Uterus (tissue), 4 donors: ENCODE data around the gene HS6ST3. TPM values are rescaled to one million over a fixed set of nuclear protein-coding genes. Genes with fewer than 3 reads are reported as not detected.

Source experiments
- DNase-seq, 2 donors: peaks; one replicate each; pipeline ENCODE4 v3.0.0-alpha.2; 2019 to 2020
- H3K27ac ChIP-seq, 2 donors: fragments of 200-600 bp; sonication (generic); 1 replicate in 1 of 2; 2 replicates in 1 of 2; pipeline ENCODE4 v1.5.1; 2016 to 2018
- H3K27me3 ChIP-seq, 2 donors: fragments of 200-600 bp; sonication (generic); one replicate each; pipeline ENCODE4 v1.5.1; 2018 to 2019; ENCODE audit warnings: control low read depth in 1 of 2
- H3K36me3 ChIP-seq, 2 donors: fragments of 200-600 bp; sonication (generic); one replicate each; pipeline ENCODE4 v1.5.1; 2019; ENCODE audit warnings: control low read depth in 1 of 2
- H3K4me1 ChIP-seq, 2 donors: fragments of 200-600 bp; sonication (generic); one replicate each; pipeline ENCODE4 v1.5.1; 2018 to 2019; ENCODE audit warnings: control low read depth in 1 of 2
- H3K4me3 ChIP-seq, 2 donors: fragments of 200-600 bp; sonication (generic); 1 replicate in 1 of 2; 2 replicates in 1 of 2; pipeline ENCODE4 v1.5.1; 2018 to 2019; ENCODE audit warnings: mild to moderate bottlenecking in 1 of 2
- H3K9me3 ChIP-seq, 2 donors: fragments of 200-600 bp; sonication (generic); one replicate each; pipeline ENCODE4 v1.5.1; 2019; ENCODE audit warnings: control low read depth in 1 of 2
- CTCF ChIP-seq, 4 experiments: fragments of 200-600 bp in 2 of 4; fragments of 450-650 bp in 2 of 4; sonication (generic) in 2 of 4; IDR thresholded peaks; one replicate each; pipeline ENCODE4 v1.5.1; 2016 to 2019; ENCODE audit warnings: antibody characterized with exemption in 4 of 4, mild to moderate bottlenecking in 2 of 4, moderate library complexity in 1 of 4
- POLR2A ChIP-seq, 2 donors: fragments of 450-650 bp; IDR thresholded peaks; one replicate each; pipeline ENCODE4 v1.6.1; 2016; ENCODE audit warnings: antibody characterized with exemption in 2 of 2, mild to moderate bottlenecking in 1 of 2, moderate library complexity in 1 of 2
- intact Hi-C: fragments of 100-400 bp; cut with DNase I; formaldehyde crosslinking; loops from one replicate; pipeline ENCODE4 v1.15.1; 2023; ENCODE audit warnings: low total_unique reads
- total RNA-seq, 4 donors: library from RNA; depleted of rRNA in 3 of 4; stranded (reverse); fragments of >200 nt in 3 of 4; gene quantifications; one replicate each; pipeline versions ENCODE4 v1.1.0 to v1.2.4, GENCODE V29; 2014 to 2023
- donor health status: DM: yes; HTN: yes; CAD: no.

HS6ST3 gene
- total RNA-seq, 4 donors from 2014 or later, result 1.3 to 8.7 (median 5.3) TPM

GRCh38 chr13:96848286-96848685, 758.4 kb downstream of the HS6ST3 start:
- Histone ChIP-seq H3K27me3 (no peaks in the 10 kb centered on the region), H3K4me3 (no peak overlapping the region), H3K27ac (no peak overlapping the region), H3K4me1 (no peaks in the 10 kb centered on the region), H3K36me3 (no peaks in the 10 kb centered on the region), H3K9me3 (no peaks in the 10 kb centered on the region)
- TF ChIP-seq CTCF (IDR thresholded peaks at IDR 0.05) (no peak), POLR2A (IDR thresholded peaks at IDR 0.05) (no peak)
- intact Hi-C loops, result no loop called here
- no peak for DNase-seq

GRCh38 chr13:96849091-96849490, 759.2 kb downstream of the HS6ST3 start:
- H3K27ac ChIP-seq, result no peak overlapping the region
- no peaks in the 10 kb centered on the region for H3K4me1 ChIP-seq
- no peaks in the 10 kb centered on the region for H3K36me3 ChIP-seq
- no peaks in the 10 kb centered on the region for H3K27me3 ChIP-seq
- TF ChIP-seq POLR2A (IDR thresholded peaks at IDR 0.05), result no peak
- TF ChIP-seq CTCF (IDR thresholded peaks at IDR 0.05), result no peak
- no peaks in the 10 kb centered on the region for H3K9me3 ChIP-seq
- no peak overlapping the region for H3K4me3 ChIP-seq
- no peak for DNase-seq
- intact Hi-C loops, result no loop called here

- intact Hi-C loops, result no loop called here
Measured at GRCh38 chr13:96850538-96851145, 760.7 kb downstream of the HS6ST3 start.

GRCh38 chr13:96851856-96852445, 762.0 kb downstream of the HS6ST3 start:
- H3K4me1 ChIP-seq, result no peaks in the 10 kb centered on the region
- H3K27me3 ChIP-seq, result no peaks in the 10 kb centered on the region
- no peak overlapping the region for H3K27ac ChIP-seq
- DNase-seq, result no peak
- no peaks in the 10 kb centered on the region for H3K36me3 ChIP-seq
- intact Hi-C loops, result no loop called here
- H3K4me3 ChIP-seq, result no peak overlapping the region
- H3K9me3 ChIP-seq, result no peaks in the 10 kb centered on the region
- no peak for TF ChIP-seq CTCF (IDR thresholded peaks at IDR 0.05)
- no peak for TF ChIP-seq POLR2A (IDR thresholded peaks at IDR 0.05)

More at GRCh38 chr13:96850538-96851145, 760.7 kb downstream of the HS6ST3 start:
- Histone ChIP-seq H3K9me3 (no peaks in the 10 kb centered on the region), H3K27ac (no peak overlapping the region), H3K36me3 (no peaks in the 10 kb centered on the region), H3K4me1 (no peaks in the 10 kb centered on the region), H3K27me3 (no peaks in the 10 kb centered on the region), H3K4me3 (no peak overlapping the region)
- TF ChIP-seq POLR2A (IDR thresholded peaks at IDR 0.05) (no peak), CTCF (IDR thresholded peaks at IDR 0.05) (no peak)
- DNase-seq, result no peak

DNA sequence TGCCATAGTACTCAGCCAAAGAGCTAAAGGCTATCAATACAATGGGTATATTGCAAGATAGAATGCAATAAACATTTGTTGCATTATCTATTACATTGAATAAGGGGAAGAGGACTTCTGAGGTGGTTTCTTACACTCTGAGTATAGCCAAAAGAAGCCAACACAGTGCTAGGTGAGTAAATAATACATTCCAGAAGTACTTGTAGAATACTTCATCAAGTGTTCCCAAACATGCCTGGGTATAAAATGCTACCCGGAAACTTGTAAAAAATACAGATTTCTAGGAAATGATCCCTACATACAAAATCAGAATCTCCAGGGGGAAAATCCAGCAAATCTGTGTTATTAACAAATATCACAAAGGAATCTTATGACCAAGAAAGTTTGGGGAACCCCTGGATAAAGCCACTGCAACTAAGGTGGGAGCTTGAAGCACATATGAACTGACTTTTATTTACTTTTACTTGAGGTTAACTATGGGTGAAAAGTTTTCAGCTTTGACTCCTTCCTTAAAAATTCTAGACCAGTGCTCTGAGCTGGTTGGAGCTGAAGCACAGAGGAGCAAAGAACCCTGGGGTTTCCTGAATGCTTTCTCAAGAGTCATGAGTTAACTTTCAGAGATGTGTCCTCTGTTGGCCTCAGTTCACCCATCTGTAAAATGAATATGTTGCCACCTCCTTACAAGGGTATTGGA, 768.4 kb downstream of the HS6ST3 start:
- no peaks in the 10 kb centered on the region for H3K4me1 ChIP-seq
- H3K27me3 ChIP-seq, result no peaks in the 10 kb centered on the region
- TF ChIP-seq CTCF (IDR thresholded peaks at IDR 0.05) (no peak), POLR2A (IDR thresholded peaks at IDR 0.05) (no peak)
- H3K27ac ChIP-seq, result no peak overlapping the region
- no peak for DNase-seq
- H3K4me3 ChIP-seq, result no peak overlapping the region
- no peaks in the 10 kb centered on the region for H3K9me3 ChIP-seq
- no peaks in the 10 kb centered on the region for H3K36me3 ChIP-seq
- intact Hi-C loops, result no loop called here
